ENCODE measurements around the gene CTNNA3.
"Not testable (repeated sequence)": the region's sequence is repeated elsewhere in the genome, so short reads cannot be mapped to it uniquely, and the experiment has no call there.

The CTNNA3 gene

GRCh38 chr10:67246066-67246555 is 449.9 kb downstream of the CTNNA3 start:
- DNase-seq (ENCODE audit: low read depth) = no peak

DNA sequence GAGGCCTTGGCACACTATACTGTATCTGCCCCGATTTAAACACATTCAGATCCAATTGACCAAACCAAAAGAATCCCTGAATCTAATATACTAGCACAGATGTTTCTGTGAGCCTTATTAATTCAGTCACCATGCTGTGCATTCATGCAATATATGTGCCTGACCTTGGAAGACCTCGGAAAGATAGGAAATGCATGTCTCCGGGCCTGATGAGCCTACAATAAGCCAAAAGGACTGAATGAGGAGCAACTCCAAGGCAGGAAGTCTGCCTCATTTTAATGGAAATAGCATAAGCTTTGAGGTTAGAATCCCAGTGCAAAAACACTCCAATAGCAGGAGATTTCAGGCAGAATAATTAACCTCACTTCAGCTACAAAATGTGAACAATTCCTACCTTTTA is 453.5 kb downstream of the CTNNA3 start:
- DNase-seq (ENCODE audit: low read depth) = no peak

DNA sequence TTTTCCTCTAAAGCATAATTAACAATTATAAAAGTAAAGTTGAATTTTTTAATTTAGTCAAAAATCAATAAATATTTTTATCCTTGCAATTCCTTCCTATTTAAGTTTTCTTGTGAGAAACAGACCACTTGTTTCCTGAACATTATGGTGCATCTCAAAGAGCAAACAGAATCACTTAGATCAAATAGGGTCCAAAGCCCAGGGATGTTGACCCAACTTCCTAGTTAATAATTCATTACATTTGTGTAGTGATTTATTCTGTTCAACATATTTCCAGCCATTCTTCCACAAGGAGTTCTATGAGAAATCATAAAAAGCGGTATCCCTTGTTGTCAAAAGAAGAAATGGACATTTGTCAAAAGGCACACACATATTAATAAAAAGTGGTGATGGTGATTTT is 454.5 kb downstream of the CTNNA3 start:
- no peak for DNase-seq (ENCODE audit: low read depth)

- no peak for DNase-seq (ENCODE audit: low read depth)
These were observed 456.0 kb downstream of the CTNNA3 start for GRCh38 chr10:67239864-67240497.

DNA sequence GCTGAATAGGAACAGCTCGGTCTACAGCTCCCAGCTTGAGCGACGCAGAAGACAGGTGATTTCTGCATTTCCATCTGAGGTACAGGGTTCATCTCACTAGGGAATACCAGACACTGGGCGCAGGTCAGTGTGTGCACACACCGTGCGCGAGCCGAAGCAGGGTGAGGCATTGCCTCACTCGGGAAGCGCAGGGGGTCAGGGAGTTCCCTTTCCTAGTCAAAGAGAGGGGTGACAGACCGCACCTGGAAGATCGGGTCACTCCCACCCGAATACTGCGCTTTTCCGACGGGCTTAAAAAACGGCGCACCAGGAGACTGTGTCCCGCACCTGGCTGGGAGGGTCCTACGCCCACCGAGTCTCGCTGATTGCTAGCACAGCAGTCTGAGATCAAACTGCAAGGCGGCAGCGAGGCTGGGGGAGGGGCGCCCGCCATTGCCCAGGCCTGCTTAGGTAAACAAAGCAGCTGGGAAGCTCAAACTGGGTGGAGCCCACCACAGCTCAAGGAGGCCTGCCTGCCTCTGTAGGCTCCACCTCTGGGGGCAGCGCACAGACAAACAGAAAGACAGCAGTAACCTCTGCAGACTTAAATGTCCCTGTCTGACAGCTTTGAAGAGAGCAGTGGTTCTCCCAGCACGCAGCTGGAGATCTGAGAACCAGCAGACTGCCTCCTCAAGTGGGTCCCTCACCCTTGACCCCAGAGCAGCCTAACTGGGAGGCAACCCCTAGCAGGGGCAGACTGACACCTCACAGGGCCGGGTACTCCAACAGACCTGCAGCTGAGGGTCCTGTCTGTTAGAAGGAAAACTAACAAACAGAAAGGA is 465.1 kb downstream of the CTNNA3 start:
- DNase-seq (ENCODE audit: low read depth) = not testable (repeated sequence)

DNA sequence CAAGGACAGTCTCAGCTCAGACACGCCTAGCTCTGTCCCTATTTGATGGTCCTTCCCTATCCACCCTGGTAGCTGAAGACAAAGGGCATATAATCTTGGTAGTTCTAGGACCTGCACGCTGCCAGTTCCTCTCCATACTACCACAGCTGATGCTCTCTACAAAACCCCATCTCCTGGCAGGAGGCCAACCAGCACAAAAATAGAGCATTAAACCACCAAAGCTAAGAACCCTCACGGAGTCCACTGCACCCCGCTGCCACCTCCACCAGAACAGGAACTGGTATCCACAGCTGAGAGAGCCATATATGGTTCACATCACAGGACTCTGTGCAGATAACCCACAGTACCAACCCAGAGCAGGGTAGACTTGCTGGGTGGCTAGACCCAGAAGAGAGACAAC is 470.8 kb downstream of the CTNNA3 start:
- no peak for DNase-seq (ENCODE audit: low read depth)

- no peak for DNase-seq (ENCODE audit: low read depth)
These were observed 471.4 kb downstream of the CTNNA3 start for GRCh38 chr10:67224553-67224952.

DNA sequence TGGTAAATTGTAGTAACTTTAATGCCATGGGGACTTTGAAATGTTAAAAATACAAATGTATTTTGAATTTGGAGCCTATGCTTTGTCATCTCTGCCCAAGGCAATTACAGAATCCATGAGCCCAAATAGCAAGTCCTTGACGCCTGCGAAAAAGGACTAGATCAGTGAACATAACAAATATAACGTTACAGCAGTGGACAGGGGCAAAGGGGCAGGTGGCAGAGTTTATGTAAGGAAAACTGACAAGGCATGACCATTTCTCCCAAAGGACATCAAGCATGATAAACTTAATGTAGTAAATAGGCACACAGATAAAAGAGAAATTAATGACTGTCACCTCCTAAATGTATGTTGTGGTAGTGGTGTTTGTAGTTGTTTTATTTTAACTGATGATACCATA is 473.1 kb downstream of the CTNNA3 start:
- DNase-seq (ENCODE audit: low read depth) = no peak

- no peak for DNase-seq (ENCODE audit: low read depth)
These were observed 474.0 kb downstream of the CTNNA3 start for GRCh38 chr10:67221939-67222494.

DNA sequence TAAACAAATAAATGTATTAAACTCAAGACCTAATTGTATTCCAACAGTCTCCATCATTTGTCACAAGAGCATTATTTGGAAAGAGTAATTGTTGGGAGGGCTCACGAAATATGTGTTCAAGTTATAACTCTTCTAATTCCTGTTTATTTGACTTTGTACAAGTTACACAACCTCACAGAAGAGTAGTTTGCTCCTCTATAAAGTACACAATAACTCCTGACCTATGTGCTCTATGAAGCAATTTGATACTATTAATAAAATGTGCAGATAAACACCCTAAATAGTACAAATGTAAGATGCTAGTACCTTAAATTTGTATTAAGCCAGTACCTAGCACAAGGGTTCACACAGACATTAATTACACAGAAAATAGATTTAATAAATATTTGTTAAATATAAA is 484.3 kb downstream of the CTNNA3 start:
- DNase-seq (ENCODE audit: low read depth) = no peak

DNA sequence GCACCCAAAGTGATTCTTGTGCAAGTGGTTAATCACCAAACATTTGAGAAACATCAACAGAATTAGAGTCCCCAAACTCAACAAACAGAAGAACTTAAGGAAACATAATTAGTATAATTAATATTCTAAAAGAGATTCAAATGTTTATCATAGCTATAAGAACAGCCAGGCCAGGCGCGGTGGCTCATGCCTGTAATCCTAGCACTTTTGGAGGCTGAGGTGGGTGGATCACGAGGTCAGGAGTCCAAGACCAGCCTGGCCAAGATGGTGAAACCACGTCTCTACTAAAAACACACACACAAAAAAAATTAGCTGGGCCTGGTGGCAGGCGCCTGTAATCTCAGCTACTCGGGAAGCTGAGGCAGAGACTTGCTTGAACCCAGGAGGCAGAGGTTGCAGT is 488.1 kb downstream of the CTNNA3 start:
- DNase-seq (ENCODE audit: low read depth) = not testable (repeated sequence)

GRCh38 chr10:67200913-67201564 is 495.0 kb downstream of the CTNNA3 start:
- DNase-seq (ENCODE audit: low read depth) = no peak

- no peak for DNase-seq (ENCODE audit: low read depth)
These were observed 520.6 kb downstream of the CTNNA3 start for GRCh38 chr10:67175354-67175753.

GRCh38 chr10:67173787-67174186 is 522.2 kb downstream of the CTNNA3 start:
- DNase-seq (ENCODE audit: low read depth) = no peak

GRCh38 chr10:67171970-67172369 is 524.0 kb downstream of the CTNNA3 start:
- no peak for DNase-seq (ENCODE audit: low read depth)

DNA sequence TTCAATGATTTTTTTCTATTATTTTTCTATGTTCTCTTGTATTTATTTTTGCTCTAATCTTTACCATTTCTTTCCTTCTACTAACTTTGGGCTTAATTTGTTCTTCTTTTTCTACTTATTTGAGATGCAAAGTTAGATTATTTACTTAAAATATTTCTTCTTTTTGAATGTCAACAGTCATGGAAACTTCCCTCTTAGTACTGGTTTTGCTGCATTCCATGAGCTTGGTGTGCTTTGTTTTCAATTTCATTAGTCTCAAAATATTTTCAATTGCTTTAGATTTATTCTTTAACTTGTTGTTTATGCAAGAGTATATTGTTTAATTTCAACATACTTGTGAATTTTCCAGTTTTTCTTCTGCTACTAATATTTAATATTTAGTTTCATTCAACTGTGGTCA is 539.8 kb downstream of the CTNNA3 start:
- DNase-seq (ENCODE audit: low read depth) = no peak

GRCh38 chr10:67151471-67151870 is 544.5 kb downstream of the CTNNA3 start:
- no peak for DNase-seq (ENCODE audit: low read depth)

GRCh38 chr10:67144530-67144929 is 551.5 kb downstream of the CTNNA3 start:
- DNase-seq (ENCODE audit: low read depth) = no peak

GRCh38 chr10:67141300-67141699 is 554.7 kb downstream of the CTNNA3 start:
- DNase-seq (ENCODE audit: low read depth) = no peak

GRCh38 chr10:67140641-67141040 is 555.4 kb downstream of the CTNNA3 start:
- no peak for DNase-seq (ENCODE audit: low read depth)

DNA sequence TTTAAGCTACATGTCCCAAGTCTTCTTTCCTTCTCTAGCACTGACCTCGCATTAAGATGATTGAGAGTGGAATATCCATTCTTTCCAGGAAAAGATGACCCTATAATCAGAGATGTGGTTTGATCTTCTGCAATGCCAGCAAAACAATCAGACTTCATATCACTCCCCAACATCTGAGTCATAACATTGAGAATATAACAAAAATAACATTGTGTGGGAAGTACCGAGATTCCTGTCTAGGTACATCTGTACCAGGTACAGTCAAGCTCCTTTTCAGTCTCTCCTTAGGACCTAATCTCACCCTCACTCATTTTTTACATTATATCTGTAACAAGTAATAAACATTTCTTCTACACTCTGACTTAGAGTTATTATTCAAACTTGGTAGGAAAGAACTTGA is 568.6 kb downstream of the CTNNA3 start:
- no peak for DNase-seq (ENCODE audit: low read depth)

DNA sequence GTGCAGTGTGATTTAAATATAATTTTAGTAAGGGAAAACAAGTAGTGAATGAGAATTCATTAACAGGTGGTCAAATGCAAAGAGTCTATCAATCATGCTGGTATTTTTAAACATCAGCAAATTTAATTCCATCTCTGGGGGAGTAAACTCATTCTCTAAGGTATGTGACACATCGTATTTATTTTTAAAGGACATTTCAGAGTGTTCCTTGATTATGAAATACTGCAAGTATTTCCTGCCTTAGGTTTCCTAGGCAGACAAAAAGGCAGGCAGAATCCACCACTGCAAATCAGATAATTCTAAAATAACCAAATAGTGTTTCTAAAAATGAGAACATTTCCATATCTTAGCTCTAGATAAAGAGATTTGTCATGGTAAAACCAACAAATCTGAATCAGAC is 576.3 kb downstream of the CTNNA3 start:
- DNase-seq (ENCODE audit: low read depth) = no peak

GRCh38 chr10:67115972-67116371 is 580.0 kb downstream of the CTNNA3 start:
- no peak for DNase-seq (ENCODE audit: low read depth)
